HG03064 (cell line): ENCODE data around the gene TACC2.

ENCODE experiments used
- ATAC-seq: cut with Tn5 transposase; IDR thresholded peaks from one replicate; pipeline ENCODE4 v1.9.1; 2021; ENCODE audit warnings: low read depth; ENCODE audit not compliant: unreplicated experiment

The TACC2 gene

GRCh38 chr10:122237331-122237990 lies 248.5 kb downstream of the TACC2 start:
- ATAC-seq: no peak

- ATAC-seq: no peak
Measured at GRCh38 chr10:122239578-122240257, 250.8 kb downstream of the TACC2 start.

GRCh38 chr10:122240401-122240800 lies 251.4 kb downstream of the TACC2 start:
- ATAC-seq: no peak

GRCh38 chr10:122241836-122242235 lies 252.9 kb downstream of the TACC2 start:
- ATAC-seq: no peak

GRCh38 chr10:122243550-122243949 lies 254.6 kb downstream of the TACC2 start:
- no peak for ATAC-seq

GRCh38 chr10:122244001-122244975 lies 255.3 kb downstream of the TACC2 start:
- ATAC-seq: no peak

- no peak for ATAC-seq
Measured at GRCh38 chr10:122245136-122245535, 256.2 kb downstream of the TACC2 start.

- no peak for ATAC-seq
Measured at GRCh38 chr10:122245897-122246296, 256.9 kb downstream of the TACC2 start.

- ATAC-seq: no peak
Measured at GRCh38 chr10:122246830-122247520, 258.0 kb downstream of the TACC2 start.

- ATAC-seq: no peak
Measured at GRCh38 chr10:122248356-122249302, 259.7 kb downstream of the TACC2 start.

GRCh38 chr10:122249303-122249850 lies 260.4 kb downstream of the TACC2 start:
- ATAC-seq: no peak

- no peak for ATAC-seq
Measured at GRCh38 chr10:122249991-122250750, 261.2 kb downstream of the TACC2 start.

- no peak for ATAC-seq
Measured at GRCh38 chr10:122251459-122252255, 262.7 kb downstream of the TACC2 start.

GRCh38 chr10:122252805-122253204 lies 263.8 kb downstream of the TACC2 start:
- no peak for ATAC-seq

- no peak for ATAC-seq
Measured at GRCh38 chr10:122253605-122254004, 264.6 kb downstream of the TACC2 start.

- no peak for ATAC-seq
Measured at GRCh38 chr10:122254831-122255230, 265.9 kb downstream of the TACC2 start.

GRCh38 chr10:122255509-122256301 lies 266.7 kb downstream of the TACC2 start:
- ATAC-seq: no peak
